WERI-Rb-1 (cell line): ENCODE data around the gene PTPRN2.

ENCODE experiments used
- DNase-seq: peaks from one replicate; pipeline ENCODE4 v3.0.0-alpha.2; 2020
- H3K27ac ChIP-seq: fragments of 250-450 bp; sonication (Bioruptor Pico); 2 replicates; pipeline ENCODE4 v1.5.1; 2020; ENCODE audit warnings: mild to moderate bottlenecking, moderate library complexity
- H3K27me3 ChIP-seq: fragments of 250-450 bp; sonication (Bioruptor Pico); 2 replicates; pipeline ENCODE4 v1.5.1; 2021; ENCODE audit warnings: mild to moderate bottlenecking, low read depth, moderate library complexity; ENCODE audit not compliant: insufficient read depth, severe bottlenecking
- H3K36me3 ChIP-seq: fragments of 250-450 bp; sonication (Bioruptor Pico); 2 replicates; pipeline ENCODE4 v1.5.1; 2020; ENCODE audit warnings: mild to moderate bottlenecking, moderate library complexity
- H3K4me3 ChIP-seq: 2 replicates; pipeline ENCODE4 v1.5.1; 2011; ENCODE audit warnings: low read depth, mild to moderate bottlenecking, control low read depth, low read length
- H3K9me3 ChIP-seq: fragments of 250-450 bp; sonication (Bioruptor Pico); 2 replicates; pipeline ENCODE4 v1.5.1; 2021; ENCODE audit warnings: mild to moderate bottlenecking, moderate library complexity; ENCODE audit not compliant: severe bottlenecking
- TF ChIP-seq, protein P1 (sequence below): IDR thresholded peaks from 2 replicates; pipeline ENCODE4 v1.5.1; 2011; ENCODE audit warnings: low read depth, mild to moderate bottlenecking, control low read depth, inconsistent platforms, low read length

PTPRN2 gene

DNA sequence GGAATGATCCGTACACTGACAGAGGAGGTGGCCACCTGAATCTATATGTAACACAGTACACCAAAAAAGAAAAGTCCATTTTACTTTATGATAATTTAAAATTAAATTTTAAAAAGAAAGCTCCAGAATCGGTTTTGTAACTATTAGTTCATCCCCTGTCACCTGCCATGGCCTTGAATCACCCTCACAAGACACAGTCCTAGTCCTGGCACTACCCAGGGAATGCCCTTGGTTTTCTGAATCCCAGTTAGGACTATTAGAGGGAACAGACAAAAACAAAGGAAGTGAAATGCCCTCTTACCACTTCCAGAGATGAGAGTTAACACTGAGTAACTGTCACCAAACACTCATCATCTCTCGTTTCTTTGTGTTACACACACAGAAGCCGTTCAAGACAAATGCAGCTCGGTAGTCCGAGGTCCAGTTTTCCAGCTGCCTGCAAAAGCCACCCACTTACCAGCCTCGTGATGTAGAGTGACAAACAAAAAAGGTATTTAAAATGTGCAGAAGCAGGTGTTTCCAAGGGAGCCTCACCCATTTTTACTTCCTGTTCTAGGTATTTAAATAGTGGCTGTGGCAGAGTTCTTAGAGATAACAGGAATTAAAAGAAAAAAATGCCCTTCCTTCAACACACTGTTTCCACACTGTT lies 6.1 kb downstream of the PTPRN2 start:
- TF ChIP-seq, protein P1, sequence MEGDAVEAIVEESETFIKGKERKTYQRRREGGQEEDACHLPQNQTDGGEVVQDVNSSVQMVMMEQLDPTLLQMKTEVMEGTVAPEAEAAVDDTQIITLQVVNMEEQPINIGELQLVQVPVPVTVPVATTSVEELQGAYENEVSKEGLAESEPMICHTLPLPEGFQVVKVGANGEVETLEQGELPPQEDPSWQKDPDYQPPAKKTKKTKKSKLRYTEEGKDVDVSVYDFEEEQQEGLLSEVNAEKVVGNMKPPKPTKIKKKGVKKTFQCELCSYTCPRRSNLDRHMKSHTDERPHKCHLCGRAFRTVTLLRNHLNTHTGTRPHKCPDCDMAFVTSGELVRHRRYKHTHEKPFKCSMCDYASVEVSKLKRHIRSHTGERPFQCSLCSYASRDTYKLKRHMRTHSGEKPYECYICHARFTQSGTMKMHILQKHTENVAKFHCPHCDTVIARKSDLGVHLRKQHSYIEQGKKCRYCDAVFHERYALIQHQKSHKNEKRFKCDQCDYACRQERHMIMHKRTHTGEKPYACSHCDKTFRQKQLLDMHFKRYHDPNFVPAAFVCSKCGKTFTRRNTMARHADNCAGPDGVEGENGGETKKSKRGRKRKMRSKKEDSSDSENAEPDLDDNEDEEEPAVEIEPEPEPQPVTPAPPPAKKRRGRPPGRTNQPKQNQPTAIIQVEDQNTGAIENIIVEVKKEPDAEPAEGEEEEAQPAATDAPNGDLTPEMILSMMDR: no peak
- H3K4me3 ChIP-seq: no peak overlapping the region
- no peak overlapping the region for H3K27ac ChIP-seq
- H3K9me3 ChIP-seq: peaks cover 13% of the 10 kb centered on the region
- no peaks in the 10 kb centered on the region for H3K27me3 ChIP-seq
- DNase-seq: no peak
- H3K36me3 ChIP-seq: peaks cover 12% of the 10 kb centered on the region

DNA sequence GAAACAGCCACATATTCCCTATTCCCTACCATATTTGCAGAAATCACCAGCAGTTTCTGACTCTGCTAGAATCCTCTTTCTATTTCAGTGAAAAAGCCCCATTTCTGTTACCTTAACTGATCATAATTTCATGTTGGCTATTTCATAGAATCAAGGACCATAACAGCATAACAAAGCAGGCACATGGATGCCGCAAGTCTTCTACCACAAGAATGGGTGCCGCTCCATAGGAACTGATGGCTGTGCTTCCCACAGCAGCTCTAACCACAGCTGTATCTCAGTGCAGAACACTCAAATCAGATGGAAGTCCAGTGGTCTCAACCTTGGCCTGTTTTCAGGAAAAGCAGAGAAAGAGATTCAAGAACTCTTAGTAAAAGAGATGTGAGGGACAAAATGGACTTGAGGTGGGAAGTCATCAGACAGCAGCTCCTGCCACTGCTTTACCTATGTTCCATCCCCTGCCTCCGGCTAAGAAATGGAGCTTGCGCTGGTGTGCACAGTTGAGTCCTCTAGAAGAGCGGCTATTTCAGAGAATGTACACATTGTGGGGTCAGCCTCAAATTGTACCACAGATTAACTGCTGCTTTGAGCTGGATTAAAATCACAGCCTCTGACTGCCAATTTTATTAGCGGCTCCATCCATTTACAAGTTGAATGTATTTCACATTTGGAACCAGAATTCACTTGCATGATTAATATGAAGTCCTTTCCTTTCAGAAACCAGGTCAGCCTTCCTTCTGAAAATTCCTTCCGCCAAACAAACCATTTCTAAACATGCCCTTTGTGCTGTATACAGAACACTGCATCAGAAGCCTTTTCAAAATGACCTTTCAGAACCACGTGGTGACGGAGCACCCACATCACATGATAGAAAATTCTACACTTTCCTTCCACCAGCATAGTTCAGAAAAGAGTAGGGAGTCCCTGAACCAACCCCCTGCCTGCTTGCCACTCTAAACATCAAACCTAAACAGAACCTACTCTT lies 7.7 kb downstream of the PTPRN2 start:
- TF ChIP-seq, protein P1: no peak
- no peak overlapping the region for H3K4me3 ChIP-seq
- H3K36me3 ChIP-seq: peaks cover 12% of the 10 kb centered on the region
- DNase-seq: no peak
- H3K27ac ChIP-seq: no peak overlapping the region
- H3K27me3 ChIP-seq: no peaks in the 10 kb centered on the region
- H3K9me3 ChIP-seq: peaks cover 13% of the 10 kb centered on the region

- no peak for DNase-seq
- TF ChIP-seq, protein P1: no peak
Measured at GRCh38 chr7:158576050-158576762, 11.4 kb downstream of the PTPRN2 start.

GRCh38 chr7:158574308-158575036 lies 13.2 kb downstream of the PTPRN2 start:
- no peaks in the 10 kb centered on the region for H3K27me3 ChIP-seq
- TF ChIP-seq, protein P1: 0 out of 2 replicates have a peak, but pooled peaks have one; percentile 10
- H3K4me3 ChIP-seq: no peak overlapping the region
- peaks cover 6% of the 10 kb centered on the region for H3K36me3 ChIP-seq
- H3K27ac ChIP-seq: no peak overlapping the region
- no peak for DNase-seq
- peaks cover under 1% of the 10 kb centered on the region for H3K9me3 ChIP-seq

More at GRCh38 chr7:158576050-158576762, 11.4 kb downstream of the PTPRN2 start:
- Histone ChIP-seq H3K27ac (no peak overlapping the region), H3K36me3 (peaks cover 12% of the 10 kb centered on the region), H3K9me3 (peaks cover 13% of the 10 kb centered on the region), H3K4me3 (no peak overlapping the region), H3K27me3 (no peaks in the 10 kb centered on the region)

GRCh38 chr7:158573310-158573709 lies 14.3 kb downstream of the PTPRN2 start:
- no peak overlapping the region for H3K4me3 ChIP-seq
- no peak for DNase-seq
- no peaks in the 10 kb centered on the region; the same call in 1 of the 2 replicates for H3K36me3 ChIP-seq
- no peak overlapping the region for H3K27ac ChIP-seq
- TF ChIP-seq, protein P1: no peak
- H3K27me3 ChIP-seq: no peaks in the 10 kb centered on the region
- H3K9me3 ChIP-seq: no peaks in the 10 kb centered on the region
